Stomach (tissue), 19 donors: ENCODE measurements around the gene FICD. TPM values are rescaled to one million over a fixed set of nuclear protein-coding genes. Genes with fewer than 3 reads are reported as not detected.

ENCODE experiments used
- DNase-seq, 2 donors: peaks; one replicate each; pipeline versions ENCODE4 v3.0.0 to v3.0.0-alpha.2; 2013 to 2019
- H3K27ac ChIP-seq, 5 donors: fragments of 200-600 bp in 4 of 5; sonication (generic) in 4 of 5; one replicate each; pipeline ENCODE4 v1.5.1; 2013 to 2019; ENCODE audit warnings: mild to moderate bottlenecking in 1 of 5, moderate library complexity in 1 of 5
- H3K27me3 ChIP-seq, 3 donors: fragments of 200-600 bp; sonication (generic); one replicate each; pipeline ENCODE4 v1.5.1; 2017 to 2019; ENCODE audit warnings: mixed run types in 1 of 3
- H3K36me3 ChIP-seq, 4 donors: fragments of 200-600 bp; sonication (generic); 1 replicate in 3 of 4; 2 replicates in 1 of 4; pipeline ENCODE4 v1.5.1; 2016 to 2019
- H3K4me1 ChIP-seq, 4 donors: fragments of 200-600 bp; sonication (generic); one replicate each; pipeline ENCODE4 v1.5.1; 2016 to 2019
- H3K4me3 ChIP-seq, 4 donors: fragments of 200-600 bp; sonication (generic) in 3 of 4; one replicate each; pipeline ENCODE4 v1.5.1; 2016 to 2019; ENCODE audit warnings: mild to moderate bottlenecking in 1 of 4
- H3K9me3 ChIP-seq, 4 donors: fragments of 200-600 bp; sonication (generic); one replicate each; pipeline ENCODE4 v1.5.1; 2016 to 2019
- EP300 ChIP-seq: sonication (generic); formaldehyde crosslinking; IDR thresholded peaks from one replicate; pipeline ENCODE4 v1.6.1; 2017; ENCODE audit warnings: antibody characterized with exemption
- POLR2A ChIP-seq, 4 donors: fragments of 450-650 bp; IDR thresholded peaks; one replicate each; pipeline ENCODE4 v1.6.1; 2016; ENCODE audit warnings: antibody characterized with exemption in 4 of 4, control low read depth in 2 of 4, mild to moderate bottlenecking in 1 of 4, moderate library complexity in 1 of 4
- POLR2AphosphoS5 ChIP-seq, 3 donors: sonication (generic); formaldehyde crosslinking; IDR thresholded peaks; one replicate each; pipeline ENCODE4 v1.6.1; 2016; ENCODE audit warnings: antibody characterized with exemption in 3 of 3
- WGBS, 5 donors: extraction: QIAGEN DNeasy Blood & Tissue Kit in 3 of 5; methylation state at CpG; one replicate each; pipeline versions ENCODE4 v1.1.5 to v1.1.7; 2013 to 2018; 5-methylcytosine and 5-hydroxymethylcytosine counted together
- intact Hi-C: fragments of 100-400 bp; cut with DNase I; formaldehyde crosslinking; loops from one replicate; pipeline ENCODE4 v1.15.1; 2023; ENCODE audit warnings: low total_unique reads
- long read RNA-seq, 10 donors: transcript quantifications; one replicate each; lab custom pipeline, GENCODE V29; 2026
- polyA plus RNA-seq, 3 donors: library from polyadenylated mRNA; stranded (reverse); fragments of 200-250 nt; gene quantifications; one replicate each; pipeline ENCODE4 v1.2.3, GENCODE V29; 2013
- total RNA-seq, 5 donors: library from RNA; depleted of rRNA; stranded (reverse); fragments of >200 nt; gene quantifications; one replicate each; pipeline versions ENCODE4 v1.1.0 to v1.2.3, GENCODE V29; 2014 to 2016
- TF ChIP-seq, protein P1 (sequence below), 7 experiments: fragments of 450-650 bp in 4 of 7; fragments of 200-600 bp in 3 of 7; sonication (generic) in 3 of 7; IDR thresholded peaks; one replicate each; pipeline ENCODE4 v1.5.1; 2016 to 2019; ENCODE audit warnings: antibody characterized with exemption in 7 of 7, control low read depth in 2 of 7, mild to moderate bottlenecking in 1 of 7
- donor health status: healthy with polysubstance abuse.
- donor health status: Bipolar disorder and iron deficiency.
- donor health status: healthy.

FICD gene
- total RNA-seq (10 to 100 TPM in 3 of 5 donors, 1 to 10 TPM in 2; 2.3 to 26.3 (median 14.2) TPM), polyA plus RNA-seq (1 to 10 TPM; 1.2 to 3.7 (median 1.4) TPM)
- long read RNA-seq, donor 1: 0 reads
- long read RNA-seq, donor 2, partial matches to known transcripts: 0 of 1 reads
- long read RNA-seq, donor 2, other reads (novel, unspliced or antisense): 0 of 1 reads
- long read RNA-seq, donor 3: 0 reads
- long read RNA-seq, donor 4: 0 reads
- long read RNA-seq, donor 5, partial matches to known transcripts: 0 of 1 reads
- long read RNA-seq, donor 5, other reads (novel, unspliced or antisense): 0 of 1 reads
- long read RNA-seq, donor 6, partial matches to known transcripts: 0 of 3 reads
- long read RNA-seq, donor 6, other reads (novel, unspliced or antisense): 0 of 3 reads
- long read RNA-seq, donor 7: 0 reads
- long read RNA-seq, donor 8: 0 reads
- long read RNA-seq, donor 9, partial matches to known transcripts: 0 of 1 reads
- long read RNA-seq, donor 9, other reads (novel, unspliced or antisense): 0 of 1 reads
- long read RNA-seq, donor 10: 0 reads

DNA sequence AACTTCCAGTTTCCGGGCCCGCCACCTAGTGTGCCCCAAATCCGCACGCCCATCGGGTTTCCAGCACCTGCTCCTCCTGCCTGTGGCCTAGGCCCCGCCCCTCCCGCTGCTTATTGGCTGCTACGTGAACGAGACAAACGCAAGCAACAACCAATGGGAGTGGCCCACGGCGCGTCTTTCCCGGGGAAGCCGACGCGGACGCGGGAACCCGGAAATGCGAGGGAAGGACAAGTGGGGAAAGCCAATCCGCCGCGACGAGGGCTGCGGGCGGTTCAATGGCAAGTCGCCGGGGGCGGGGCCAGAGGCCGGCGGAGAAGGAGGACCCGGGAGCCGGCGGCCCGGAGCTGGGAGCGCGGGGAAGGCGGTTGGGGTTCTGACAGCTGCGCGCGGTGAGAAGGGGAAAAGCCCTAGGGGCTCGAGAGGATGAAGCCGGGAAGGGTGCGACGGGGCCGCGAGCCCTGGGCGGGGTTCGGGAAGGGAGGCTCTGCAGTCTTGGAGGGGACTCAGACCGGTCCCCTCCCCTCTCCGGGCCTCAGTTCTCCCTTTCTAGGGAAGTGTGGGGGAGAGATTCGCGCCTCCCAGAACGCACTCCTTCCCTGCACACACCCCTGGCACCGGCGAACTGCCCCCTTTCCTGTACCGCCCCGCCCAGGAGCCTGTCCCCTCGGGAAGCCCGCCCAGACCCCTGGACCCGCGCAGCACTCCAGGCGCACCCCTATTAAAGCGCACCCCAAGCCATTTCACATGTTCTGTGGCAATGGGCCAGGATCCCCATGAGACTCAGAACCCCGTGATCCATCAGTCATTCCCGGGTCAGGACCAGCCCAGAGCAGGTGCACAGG lies at the start of gene FICD:
Gene FICD, plus strand, starts transcription at position 305 of the 842 bp plus-strand sequence. CDS start 1,696 bp downstream, outside the sequence.
- WGBS, 5 donors: 0 to 1% (median 0%) methylated on average over 53 to 67 of the region's 67 CpGs

DNA sequence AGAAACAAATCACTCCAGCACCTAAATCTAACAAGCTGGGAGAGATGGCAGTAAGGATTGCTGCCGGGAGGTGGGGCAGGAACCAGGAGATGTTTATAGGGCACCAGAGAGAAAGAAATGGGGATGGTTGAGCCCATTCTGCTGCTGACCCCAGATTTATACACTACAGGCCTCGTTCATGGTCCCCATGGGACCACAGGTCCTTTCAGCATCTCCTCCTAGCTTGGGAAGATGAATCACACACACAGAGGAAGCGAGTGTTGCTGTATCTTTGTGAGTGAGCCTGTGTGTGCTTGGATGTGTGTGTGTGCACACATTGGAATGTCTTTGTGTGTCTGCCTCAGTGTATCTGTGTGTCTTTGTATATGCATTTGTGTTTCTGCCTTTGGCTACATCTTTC lies 49.7 kb upstream of the FICD start:
- Histone ChIP-seq H3K27ac (no peak overlapping the region), H3K27me3 (peaks cover 0 to 71% (median 0%) of the 10 kb centered on the region in 3 donors), H3K4me1 (no peaks in the 10 kb centered on the region), H3K4me3 (no peak overlapping the region), H3K36me3 (no peaks in the 10 kb centered on the region), H3K9me3 (no peaks in the 10 kb centered on the region)
- WGBS, 5 donors: 58 to 66% (median 63%) methylated on average over 3 of the region's 3 CpGs
- TF ChIP-seq, protein P1, sequence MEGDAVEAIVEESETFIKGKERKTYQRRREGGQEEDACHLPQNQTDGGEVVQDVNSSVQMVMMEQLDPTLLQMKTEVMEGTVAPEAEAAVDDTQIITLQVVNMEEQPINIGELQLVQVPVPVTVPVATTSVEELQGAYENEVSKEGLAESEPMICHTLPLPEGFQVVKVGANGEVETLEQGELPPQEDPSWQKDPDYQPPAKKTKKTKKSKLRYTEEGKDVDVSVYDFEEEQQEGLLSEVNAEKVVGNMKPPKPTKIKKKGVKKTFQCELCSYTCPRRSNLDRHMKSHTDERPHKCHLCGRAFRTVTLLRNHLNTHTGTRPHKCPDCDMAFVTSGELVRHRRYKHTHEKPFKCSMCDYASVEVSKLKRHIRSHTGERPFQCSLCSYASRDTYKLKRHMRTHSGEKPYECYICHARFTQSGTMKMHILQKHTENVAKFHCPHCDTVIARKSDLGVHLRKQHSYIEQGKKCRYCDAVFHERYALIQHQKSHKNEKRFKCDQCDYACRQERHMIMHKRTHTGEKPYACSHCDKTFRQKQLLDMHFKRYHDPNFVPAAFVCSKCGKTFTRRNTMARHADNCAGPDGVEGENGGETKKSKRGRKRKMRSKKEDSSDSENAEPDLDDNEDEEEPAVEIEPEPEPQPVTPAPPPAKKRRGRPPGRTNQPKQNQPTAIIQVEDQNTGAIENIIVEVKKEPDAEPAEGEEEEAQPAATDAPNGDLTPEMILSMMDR (IDR thresholded peaks at IDR 0.05): no peak
- TF ChIP-seq POLR2AphosphoS5 (IDR thresholded peaks at IDR 0.05): no peak
- TF ChIP-seq POLR2A (IDR thresholded peaks at IDR 0.05): no peak
- no peak for TF ChIP-seq EP300
- intact Hi-C loops: no loop called here
- DNase-seq: no peak

More for the DNA sequence above, at the start of gene FICD:
- no peaks in the 10 kb centered on the region for H3K9me3 ChIP-seq
- peaks cover 19 to 36% (median 34%) of the 10 kb centered on the region in 4 donors for H3K36me3 ChIP-seq
- peak; percentile 100 for DNase-seq
- peak within 1 kb of the TSS; percentile 79 to 99 (median 82) for H3K4me3 ChIP-seq
- H3K4me1 ChIP-seq: peaks cover 11 to 33% (median 28%) of the 10 kb centered on the region in 4 donors
- intact Hi-C loops: no loop called here
- H3K27me3 ChIP-seq: no peaks in the 10 kb centered on the region
- peak within 1 kb of the TSS; percentile 79 to 93 (median 85) for H3K27ac ChIP-seq
- peak; percentile 60 to 95 (median 74) for TF ChIP-seq POLR2AphosphoS5 (IDR thresholded peaks at IDR 0.05)
- no peak for TF ChIP-seq EP300
- TF ChIP-seq, protein P1 (IDR thresholded peaks at IDR 0.05): no peak
- peak in 1 of 4 donors; percentile 63 for TF ChIP-seq POLR2A (IDR thresholded peaks at IDR 0.05)

DNA sequence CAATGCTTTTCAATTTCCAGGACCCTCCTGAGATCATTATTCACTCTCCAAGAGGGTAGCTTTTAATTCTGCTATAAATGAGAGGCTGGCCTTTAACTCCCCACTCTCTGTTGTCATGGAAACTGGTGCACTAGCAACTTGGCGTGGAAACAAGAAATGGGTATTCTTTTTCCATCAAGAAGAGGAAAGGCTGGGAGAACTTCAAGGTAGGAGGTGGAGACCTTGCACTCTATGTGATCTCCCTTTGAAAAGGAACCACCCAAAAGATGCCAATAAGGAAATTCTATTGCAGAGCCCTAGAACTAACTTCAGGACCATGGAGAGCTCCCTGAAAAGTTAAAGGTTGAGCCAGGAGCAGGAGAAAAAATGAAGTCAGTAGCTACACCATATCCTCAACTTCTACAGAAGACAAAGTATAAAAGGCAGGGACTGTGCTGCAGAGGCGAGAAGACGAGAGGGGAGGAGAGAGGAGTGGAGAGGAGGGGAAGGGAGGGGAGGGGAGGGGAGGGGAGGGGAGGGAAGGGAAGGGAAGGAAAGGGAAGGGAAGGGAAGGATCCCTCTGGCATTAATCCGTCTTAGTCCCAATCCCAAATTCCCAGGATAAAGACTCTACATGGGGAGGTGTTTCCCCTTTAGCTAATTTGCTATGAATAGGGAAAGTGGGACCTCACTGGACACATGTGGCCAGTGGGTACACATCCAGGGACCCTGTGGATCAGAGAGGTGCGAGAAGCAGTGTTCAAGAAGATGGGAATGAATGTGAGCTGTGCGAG lies 46.7 kb upstream of the FICD start:
- 53 to 71% (median 68%) methylated on average over 4 to 5 of the region's 6 CpGs for WGBS, 5 donors

More for the DNA sequence above, 46.7 kb upstream of the FICD start:
- Histone ChIP-seq H3K4me1 (no peaks in the 10 kb centered on the region), H3K9me3 (no peaks in the 10 kb centered on the region), H3K36me3 (no peaks in the 10 kb centered on the region), H3K4me3 (no peak overlapping the region), H3K27ac (no peak overlapping the region), H3K27me3 (peaks cover 0 to 53% (median 0%) of the 10 kb centered on the region in 3 donors)
- TF ChIP-seq EP300: no peak
- no peak for TF ChIP-seq POLR2A (IDR thresholded peaks at IDR 0.05)
- TF ChIP-seq POLR2AphosphoS5 (IDR thresholded peaks at IDR 0.05): no peak
- TF ChIP-seq, protein P1 (IDR thresholded peaks at IDR 0.05): no peak
- intact Hi-C loops: no loop called here
- peak in 1 of 2 donors; percentile 70 for DNase-seq
